ENCODE measurements around the gene LILRA6.
A peak's percentile ranks its signal among the peaks of the same experiment; 100 is the strongest.
"Not testable (repeated sequence)": the region's sequence is repeated elsewhere in the genome, so short reads cannot be mapped to it uniquely, and the experiment has no call there.

The LILRA6 gene

GRCh38 chr19:54275951-54276350 lies 33.4 kb upstream of the LILRA6 start:
- ATAC-seq (no peak), DNase-seq (no peak)
- Mint-ChIP-seq H3K27me3 (peaks cover 32% of the 10 kb centered on the region), H3K36me3 (ENCODE audit: low read depth) (no peaks in the 10 kb centered on the region), H3K27ac (no peak overlapping the region), H3K4me3 (no peak overlapping the region), H3K9me3 (no peaks in the 10 kb centered on the region), H3K4me1 (peaks cover 3% of the 10 kb centered on the region)

GRCh38 chr19:54274516-54274915 lies 31.9 kb upstream of the LILRA6 start:
- not testable (repeated sequence) for H3K27ac Mint-ChIP-seq; DNase-seq; H3K4me1 Mint-ChIP-seq; H3K36me3 Mint-ChIP-seq (ENCODE audit: low read depth); ATAC-seq; H3K4me3 Mint-ChIP-seq; H3K9me3 Mint-ChIP-seq
- H3K27me3 Mint-ChIP-seq = peaks cover 28% of the 10 kb centered on the region

GRCh38 chr19:54273821-54274220 lies 31.2 kb upstream of the LILRA6 start:
- Mint-ChIP-seq H3K9me3 (no peaks in the 10 kb centered on the region), H3K4me1 (no peaks in the 10 kb centered on the region), H3K27ac (no peak overlapping the region), H3K27me3 (peaks cover 26% of the 10 kb centered on the region), H3K36me3 (ENCODE audit: low read depth) (no peaks in the 10 kb centered on the region), H3K4me3 (no peak overlapping the region)
- no peak for DNase-seq
- ATAC-seq = no peak

- not testable (repeated sequence) for ATAC-seq; DNase-seq; H3K36me3 Mint-ChIP-seq (ENCODE audit: low read depth); H3K4me1 Mint-ChIP-seq; H3K27ac Mint-ChIP-seq; H3K4me3 Mint-ChIP-seq; H3K9me3 Mint-ChIP-seq
- peaks cover 27% of the 10 kb centered on the region for H3K27me3 Mint-ChIP-seq
These were observed 29.6 kb upstream of the LILRA6 start for GRCh38 chr19:54272181-54272580.

GRCh38 chr19:54271587-54271986 lies 29.0 kb upstream of the LILRA6 start:
- DNase-seq; H3K9me3 Mint-ChIP-seq; H3K4me3 Mint-ChIP-seq; ATAC-seq; H3K36me3 Mint-ChIP-seq (ENCODE audit: low read depth); H3K27ac Mint-ChIP-seq; H3K4me1 Mint-ChIP-seq: not testable (repeated sequence)
- peaks cover 27% of the 10 kb centered on the region for H3K27me3 Mint-ChIP-seq

- H3K9me3 Mint-ChIP-seq = no peaks in the 10 kb centered on the region
- no peak for DNase-seq
- H3K4me3 Mint-ChIP-seq = no peak overlapping the region
- H3K27me3 Mint-ChIP-seq = peaks cover 26% of the 10 kb centered on the region
- no peak for ATAC-seq
- no peak overlapping the region for H3K27ac Mint-ChIP-seq
- H3K36me3 Mint-ChIP-seq (ENCODE audit: low read depth) = no peaks in the 10 kb centered on the region
- no peaks in the 10 kb centered on the region for H3K4me1 Mint-ChIP-seq
These were observed 28.5 kb upstream of the LILRA6 start for GRCh38 chr19:54271106-54271505.

GRCh38 chr19:54268936-54269335 lies 26.3 kb upstream of the LILRA6 start:
- Mint-ChIP-seq H3K27me3 (peaks cover 31% of the 10 kb centered on the region), H3K4me3 (no peak overlapping the region), H3K4me1 (no peaks in the 10 kb centered on the region), H3K27ac (no peak overlapping the region), H3K36me3 (ENCODE audit: low read depth) (no peaks in the 10 kb centered on the region), H3K9me3 (no peaks in the 10 kb centered on the region)
- ATAC-seq (no peak), DNase-seq (no peak)

- H3K9me3 Mint-ChIP-seq = no peaks in the 10 kb centered on the region
- H3K27ac Mint-ChIP-seq = no peak overlapping the region
- no peaks in the 10 kb centered on the region for H3K36me3 Mint-ChIP-seq (ENCODE audit: low read depth)
- H3K4me1 Mint-ChIP-seq = no peaks in the 10 kb centered on the region
- ATAC-seq (peak; percentile 59), DNase-seq (peak; percentile 79)
- H3K4me3 Mint-ChIP-seq = no peak overlapping the region
- H3K27me3 Mint-ChIP-seq = peaks cover 22% of the 10 kb centered on the region
These were observed 23.5 kb upstream of the LILRA6 start for GRCh38 chr19:54266133-54266532.

GRCh38 chr19:54262470-54262869 lies 19.9 kb upstream of the LILRA6 start:
- no peak overlapping the region for H3K27ac Mint-ChIP-seq
- H3K4me3 Mint-ChIP-seq = no peak overlapping the region
- no peaks in the 10 kb centered on the region for H3K4me1 Mint-ChIP-seq
- no peaks in the 10 kb centered on the region for H3K9me3 Mint-ChIP-seq
- H3K36me3 Mint-ChIP-seq (ENCODE audit: low read depth) = no peaks in the 10 kb centered on the region
- ATAC-seq (no peak), DNase-seq (no peak)
- peaks cover 22% of the 10 kb centered on the region for H3K27me3 Mint-ChIP-seq

- Mint-ChIP-seq H3K27me3 (peaks cover 24% of the 10 kb centered on the region), H3K9me3 (no peaks in the 10 kb centered on the region), H3K27ac (no peak overlapping the region), H3K4me1 (no peaks in the 10 kb centered on the region), H3K4me3 (no peak overlapping the region), H3K36me3 (ENCODE audit: low read depth) (no peaks in the 10 kb centered on the region)
- DNase-seq = no peak
- no peak for ATAC-seq
These were observed 19.5 kb upstream of the LILRA6 start for GRCh38 chr19:54262066-54262465.

- no peak within 1 kb of the TSS for H3K4me3 Mint-ChIP-seq
- H3K27ac Mint-ChIP-seq = no peak within 1 kb of the TSS
- ATAC-seq (no peak), DNase-seq (no peak)
- H3K27me3 Mint-ChIP-seq = peaks cover 22% of the 10 kb centered on the region
- H3K4me1 Mint-ChIP-seq = no peaks in the 10 kb centered on the region
- no peaks in the 10 kb centered on the region for H3K9me3 Mint-ChIP-seq
- H3K36me3 Mint-ChIP-seq (ENCODE audit: low read depth) = no peaks in the 10 kb centered on the region
These were observed 14.5 kb upstream of the LILRA6 start, which contains the start of gene LILRB5 for GRCh38 chr19:54257116-54257480. Gene LILRB5 (minus strand): TSS chr19:54257273. CDS start chr19:54257193, 80 bp downstream.

GRCh38 chr19:54256250-54257115 lies 13.9 kb upstream of the LILRA6 start:
- H3K27me3 Mint-ChIP-seq = peaks cover 18% of the 10 kb centered on the region
- ATAC-seq = no peak
- DNase-seq = no peak
- H3K4me1 Mint-ChIP-seq = no peaks in the 10 kb centered on the region
- no peak overlapping the region for H3K4me3 Mint-ChIP-seq
- no peaks in the 10 kb centered on the region for H3K36me3 Mint-ChIP-seq (ENCODE audit: low read depth)
- no peak overlapping the region for H3K27ac Mint-ChIP-seq
- no peaks in the 10 kb centered on the region for H3K9me3 Mint-ChIP-seq

GRCh38 chr19:54255105-54255775 lies 12.7 kb upstream of the LILRA6 start:
- no peak for DNase-seq
- Mint-ChIP-seq H3K36me3 (ENCODE audit: low read depth) (no peaks in the 10 kb centered on the region), H3K4me1 (no peaks in the 10 kb centered on the region), H3K27me3 (peaks cover 17% of the 10 kb centered on the region), H3K4me3 (no peak overlapping the region), H3K9me3 (no peaks in the 10 kb centered on the region), H3K27ac (no peak overlapping the region)
- ATAC-seq = no peak

- Mint-ChIP-seq H3K36me3 (ENCODE audit: low read depth) (no peaks in the 10 kb centered on the region), H3K4me3 (no peak overlapping the region), H3K9me3 (no peaks in the 10 kb centered on the region), H3K27ac (no peak overlapping the region), H3K4me1 (no peaks in the 10 kb centered on the region), H3K27me3 (peaks cover 19% of the 10 kb centered on the region)
- ATAC-seq (no peak), DNase-seq (no peak)
These were observed 11.8 kb upstream of the LILRA6 start for GRCh38 chr19:54254195-54254906.
